Neural cell (in vitro differentiated cells): ENCODE data around the gene PRKX.

ENCODE experiments used
- CTCF ChIP-seq: fragments of 450-650 bp; IDR thresholded peaks from 2 replicates; pipeline ENCODE4 v1.5.1; 2014; ENCODE audit warnings: antibody characterized with exemption, mild to moderate bottlenecking, moderate library complexity; ENCODE audit not compliant: poor library complexity, severe bottlenecking
- EP300 ChIP-seq: fragments of 450-650 bp; conservative IDR thresholded peaks from 2 replicates; pipeline ENCODE4 v1.6.1; 2014; ENCODE audit warnings: antibody characterized with exemption, mild to moderate bottlenecking, moderate library complexity; ENCODE audit not compliant: poor library complexity, severe bottlenecking
- EZH2 ChIP-seq: fragments of 200-600, 300-800 bp; shearing (Covaris generic), sonication (generic); IDR thresholded peaks from 2 replicates; pipeline ENCODE4 v1.6.1; 2014; ENCODE audit warnings: antibody characterized with exemption, low read length, borderline replicate concordance, mild to moderate bottlenecking; ENCODE audit not compliant: insufficient read depth, poor library complexity, severe bottlenecking
- MXI1 ChIP-seq: fragments of 450-650 bp; conservative IDR thresholded peaks from 2 replicates; pipeline ENCODE4 v1.6.1; 2014; ENCODE audit warnings: antibody characterized with exemption, mild to moderate bottlenecking; ENCODE audit not compliant: poor library complexity, severe bottlenecking
- POLR2AphosphoS5 ChIP-seq: IDR thresholded peaks from 2 replicates; pipeline ENCODE4 v1.6.1; 2012
- REST ChIP-seq: IDR thresholded peaks from 2 replicates; pipeline ENCODE4 v1.6.1; 2012; ENCODE audit warnings: borderline replicate concordance
- TAF1 ChIP-seq: IDR thresholded peaks from 2 replicates; pipeline ENCODE4 v1.6.1; 2012; ENCODE audit warnings: low read depth

- TF ChIP-seq EP300: no peak
- no peak for TF ChIP-seq CTCF
- TF ChIP-seq REST: no peak
- TF ChIP-seq EZH2: no peak
- TF ChIP-seq POLR2AphosphoS5: no peak
- no peak for TF ChIP-seq MXI1
- TF ChIP-seq TAF1: no peak
Observed at GRCh38 chrX:3695536-3695935, 17.9 kb downstream of the PRKX start.
